ENCODE measurements around the gene CDC20.
"Not testable (repeated sequence)": the region's sequence is repeated elsewhere in the genome, so short reads cannot be mapped to it uniquely, and the experiment has no call there.

Gene CDC20

DNA sequence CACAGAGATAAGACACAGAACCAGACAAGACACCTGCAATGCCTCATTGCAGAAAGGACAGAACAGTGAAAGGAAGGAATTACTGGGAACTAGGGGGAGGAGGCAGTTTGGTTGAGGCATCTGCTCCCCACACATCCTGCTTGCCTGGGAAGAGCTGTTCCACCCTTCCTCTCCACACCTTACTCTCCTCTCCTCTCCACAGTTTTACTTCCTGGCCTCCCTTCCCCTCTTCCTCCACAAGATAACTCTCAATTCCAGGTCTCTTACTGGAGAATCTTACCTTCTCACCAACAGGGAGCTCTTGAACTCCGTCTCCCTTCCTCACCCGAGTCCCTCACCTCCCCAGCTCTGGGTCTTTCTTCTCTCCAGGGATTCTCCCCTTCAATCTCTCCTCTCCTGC is 6.9 kb downstream of the CDC20 start:
- Histone ChIP-seq H3K27ac (peak overlapping the region in 1 of 2 donors; percentile 99), H3K4me3 (peak overlapping the region; percentile 95)
- TF ChIP-seq, protein P1, sequence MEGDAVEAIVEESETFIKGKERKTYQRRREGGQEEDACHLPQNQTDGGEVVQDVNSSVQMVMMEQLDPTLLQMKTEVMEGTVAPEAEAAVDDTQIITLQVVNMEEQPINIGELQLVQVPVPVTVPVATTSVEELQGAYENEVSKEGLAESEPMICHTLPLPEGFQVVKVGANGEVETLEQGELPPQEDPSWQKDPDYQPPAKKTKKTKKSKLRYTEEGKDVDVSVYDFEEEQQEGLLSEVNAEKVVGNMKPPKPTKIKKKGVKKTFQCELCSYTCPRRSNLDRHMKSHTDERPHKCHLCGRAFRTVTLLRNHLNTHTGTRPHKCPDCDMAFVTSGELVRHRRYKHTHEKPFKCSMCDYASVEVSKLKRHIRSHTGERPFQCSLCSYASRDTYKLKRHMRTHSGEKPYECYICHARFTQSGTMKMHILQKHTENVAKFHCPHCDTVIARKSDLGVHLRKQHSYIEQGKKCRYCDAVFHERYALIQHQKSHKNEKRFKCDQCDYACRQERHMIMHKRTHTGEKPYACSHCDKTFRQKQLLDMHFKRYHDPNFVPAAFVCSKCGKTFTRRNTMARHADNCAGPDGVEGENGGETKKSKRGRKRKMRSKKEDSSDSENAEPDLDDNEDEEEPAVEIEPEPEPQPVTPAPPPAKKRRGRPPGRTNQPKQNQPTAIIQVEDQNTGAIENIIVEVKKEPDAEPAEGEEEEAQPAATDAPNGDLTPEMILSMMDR (IDR thresholded peaks at IDR 0.05), result no peak
- no peak for DNase-seq (ENCODE audit: low spot score)

DNA sequence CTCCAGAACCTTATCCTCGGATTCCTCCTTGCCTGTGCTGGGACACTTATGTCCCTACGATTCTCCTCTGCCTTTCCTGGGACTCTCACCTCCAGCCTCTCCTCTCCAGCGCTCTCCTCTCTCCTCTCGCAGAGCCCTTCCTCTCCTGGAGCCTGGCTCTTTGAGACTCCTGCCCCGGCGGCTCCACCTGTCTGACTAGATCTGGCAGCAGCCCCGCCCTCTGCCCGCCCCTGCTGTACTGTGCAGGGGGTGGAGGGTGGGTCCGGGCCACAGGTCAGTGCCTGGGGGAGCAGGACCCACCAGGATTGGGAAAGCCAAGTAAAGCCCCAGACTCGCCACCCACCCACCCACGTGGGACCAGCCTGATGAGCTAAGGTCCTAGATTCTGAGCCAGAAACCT is 7.4 kb downstream of the CDC20 start:
- DNase-seq (ENCODE audit: low spot score), result no peak
- TF ChIP-seq, protein P1 (IDR thresholded peaks at IDR 0.05), result no peak
- H3K27ac ChIP-seq, result peak overlapping the region; percentile 93 to 99
- peak overlapping the region; percentile 95 for H3K4me3 ChIP-seq

DNA sequence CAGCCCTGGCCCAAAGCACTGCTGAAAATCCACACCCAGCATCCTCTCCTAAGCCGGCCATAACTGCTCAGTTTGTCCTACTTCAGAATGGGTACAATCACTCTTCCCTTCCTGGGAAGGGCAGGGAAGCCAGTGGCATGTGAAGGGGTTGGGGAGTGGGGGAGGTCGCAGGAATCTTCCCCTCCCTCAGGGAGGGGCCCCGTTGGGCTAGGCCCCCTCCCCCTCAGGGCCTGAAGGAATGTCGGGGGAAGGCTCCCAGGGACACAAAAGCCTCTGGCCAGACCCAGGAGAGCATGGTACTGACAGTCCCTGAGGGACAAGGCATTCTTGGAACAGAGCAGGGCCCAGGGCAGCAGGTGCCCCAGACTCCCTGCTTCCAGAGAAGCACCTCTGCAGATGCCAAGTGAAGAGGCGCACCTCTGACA is 7.8 kb downstream of the CDC20 start:
- no peak for DNase-seq (ENCODE audit: low spot score)
- H3K27ac ChIP-seq, result peak overlapping the region; percentile 93 to 99
- TF ChIP-seq, protein P1 (IDR thresholded peaks at IDR 0.05), result no peak
- peak overlapping the region; percentile 95 for H3K4me3 ChIP-seq

DNA sequence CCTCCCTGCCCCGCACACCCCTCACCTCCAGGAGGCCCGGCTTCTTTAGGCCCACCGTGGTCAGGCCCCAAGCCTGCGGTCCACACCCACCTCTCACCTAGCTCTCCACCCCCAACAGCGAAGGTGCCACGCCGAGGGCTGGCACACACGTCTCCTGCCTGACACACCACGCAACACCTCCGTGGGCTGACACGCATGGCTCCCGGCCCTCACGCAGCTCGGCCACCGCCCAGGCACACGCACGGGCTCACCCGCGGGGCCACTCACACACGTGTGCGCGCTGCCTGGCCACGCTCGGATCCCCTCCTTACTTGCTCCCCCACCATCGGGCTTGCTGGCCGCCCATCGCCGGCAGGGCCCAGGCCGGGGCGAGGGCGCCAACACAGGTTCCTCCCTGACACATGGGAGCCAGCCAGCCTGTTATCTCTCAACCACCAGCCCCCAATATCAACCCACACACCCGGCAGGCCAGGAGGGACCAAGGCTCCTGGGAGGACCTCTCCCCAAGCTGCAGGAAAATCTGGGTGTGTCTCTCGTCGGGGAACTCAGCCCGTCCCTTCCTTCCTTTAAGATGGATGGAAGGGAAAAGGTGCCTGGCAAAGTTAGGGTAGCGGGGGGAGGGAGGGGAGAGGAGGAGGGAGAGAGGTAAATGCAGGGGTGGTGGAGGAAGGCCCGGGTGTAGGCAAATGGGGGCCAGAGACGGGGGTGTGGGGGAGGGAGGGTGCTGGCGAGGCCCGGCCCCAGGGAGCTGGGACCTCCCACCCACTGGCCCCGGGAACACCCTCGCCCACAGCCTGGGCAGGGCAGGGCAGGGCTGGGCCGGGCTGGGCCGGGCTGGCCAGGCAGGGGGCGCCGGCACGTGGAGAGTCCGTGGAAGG is 8.5 kb downstream of the CDC20 start:
- Histone ChIP-seq H3K4me3 (peak overlapping the region; percentile 95), H3K27ac (peak overlapping the region; percentile 93 to 99)
- DNase-seq (ENCODE audit: low spot score), result no peak
- TF ChIP-seq, protein P1 (IDR thresholded peaks at IDR 0.05), result no peak

DNA sequence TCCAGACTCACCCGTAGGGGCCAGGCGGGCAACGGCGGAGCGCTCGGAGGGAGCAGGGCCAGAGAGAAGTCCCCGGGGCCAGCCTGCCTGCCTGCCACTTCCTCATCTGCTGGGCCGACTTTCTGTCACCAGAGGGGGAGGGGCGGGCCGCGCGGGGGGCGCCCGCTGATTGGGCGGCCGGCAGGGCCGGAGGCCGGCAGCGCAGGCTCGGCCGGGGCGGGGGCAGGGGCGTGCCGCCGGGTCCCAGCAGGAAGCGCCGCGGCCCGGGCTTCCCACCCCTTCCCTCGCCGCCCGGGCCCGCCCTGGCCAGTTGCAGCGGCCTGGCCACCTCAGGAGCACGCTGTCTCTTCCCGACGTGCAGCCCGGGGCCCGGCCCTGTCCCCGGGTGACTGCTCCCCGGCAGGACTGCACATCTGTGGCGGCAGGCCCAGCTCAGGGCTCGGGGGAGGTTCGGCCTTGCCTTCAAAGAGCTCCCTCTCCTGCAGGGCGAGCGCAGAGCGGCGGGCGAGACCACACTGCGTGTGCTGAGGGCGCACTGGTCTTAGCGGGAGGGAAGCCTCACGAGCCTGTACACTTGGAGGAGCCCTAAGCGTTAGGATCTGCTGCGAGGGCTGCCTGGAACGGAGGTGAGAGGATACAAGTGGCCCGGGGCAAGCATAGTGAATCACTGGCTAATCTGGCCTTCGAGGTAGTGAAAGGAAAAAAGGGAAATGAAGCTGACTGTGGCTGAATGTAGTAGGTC is 9.3 kb downstream of the CDC20 start, which contains the start of gene ELOVL1:
Gene ELOVL1 (minus strand): TSS at position 108 of the 742 bp plus-strand sequence. CDS start 2,402 bp downstream, outside the sequence.
- peak; percentile 95 for DNase-seq (ENCODE audit: low spot score)
- TF ChIP-seq, protein P1 (IDR thresholded peaks at IDR 0.05), result no peak
- Histone ChIP-seq H3K27ac (peak within 1 kb of the TSS; percentile 93 to 99), H3K4me3 (peak within 1 kb of the TSS; percentile 95)

DNA sequence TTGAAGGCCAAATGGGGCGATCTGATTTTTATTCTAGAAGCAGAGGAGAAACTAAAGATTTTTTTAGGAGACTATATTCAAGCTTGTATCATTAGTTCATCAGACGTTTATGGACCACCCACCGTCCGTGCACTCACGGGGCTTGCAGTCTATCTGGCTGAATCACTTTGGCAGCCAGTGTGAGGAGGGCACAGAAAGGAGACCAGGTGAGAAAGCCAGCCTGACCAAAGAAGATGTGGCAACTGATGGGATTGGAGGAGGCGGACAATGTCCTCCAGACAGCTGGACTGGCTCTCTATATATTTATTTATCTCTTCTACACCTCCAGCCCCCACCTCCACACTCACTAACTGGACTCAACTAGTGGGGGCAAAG is 9.9 kb downstream of the CDC20 start:
- Histone ChIP-seq H3K4me3 (peak overlapping the region; percentile 95), H3K27ac (peak overlapping the region; percentile 93 to 99)
- DNase-seq (ENCODE audit: low spot score), result no peak
- TF ChIP-seq, protein P1 (IDR thresholded peaks at IDR 0.05), result no peak

DNA sequence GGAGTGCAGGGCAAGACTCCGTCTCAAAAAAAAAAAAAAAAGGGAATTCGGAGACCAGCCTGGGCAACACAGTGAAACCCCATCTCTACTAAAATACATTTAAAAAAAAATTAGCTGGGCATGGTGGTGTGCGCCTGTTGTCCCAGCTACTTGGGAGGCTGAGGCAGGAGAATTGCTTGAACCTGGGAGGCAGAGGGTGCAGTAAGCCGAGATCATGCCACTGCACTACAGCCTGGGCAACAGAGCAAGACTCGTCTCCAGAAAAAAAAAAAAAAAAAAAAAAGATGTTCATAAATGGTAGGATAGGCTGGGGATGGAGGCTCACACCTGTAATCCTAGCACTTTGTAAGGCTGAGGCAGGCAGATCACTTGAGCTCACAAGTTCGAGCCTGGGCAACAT is 11.0 kb downstream of the CDC20 start:
- not testable (repeated sequence) for H3K27ac ChIP-seq; DNase-seq (ENCODE audit: low spot score); H3K4me3 ChIP-seq
